GM23338 (cell line): Measurements from ENCODE around the gene MINDY4. TPM values are rescaled to one million over a fixed set of nuclear protein-coding genes. Genes with fewer than 3 reads are reported as not detected.

Source experiments
- ATAC-seq: fragments of 200-7000 bp; cut with Tn5 transposase; 3 replicates; pipeline ENCODE4 v1.9.1; 2020
- DNase-seq: peaks from one replicate; pipeline ENCODE4 v3.0.0-alpha.2; 2015; ENCODE audit warnings: low spot score
- H2AFZ ChIP-seq: fragments of 200-600 bp; sonication (generic); 2 replicates; pipeline ENCODE4 v1.8.0; 2016; ENCODE audit warnings: antibody characterized with exemption, mild to moderate bottlenecking, moderate library complexity
- H3F3A ChIP-seq: fragments of 200-600 bp; sonication (generic); replicated peaks from 2 replicates; pipeline ENCODE4 v1.8.0; 2017; ENCODE audit warnings: antibody characterized with exemption, mixed run types, low read depth
- H3K27ac ChIP-seq: fragments of 200-600 bp; sonication (generic); 2 replicates; pipeline ENCODE4 v1.6.1; 2016; ENCODE audit warnings: low read depth
- H3K27me3 ChIP-seq: fragments of 200-600 bp; sonication (generic); 2 replicates; pipeline ENCODE4 v1.8.0; 2016; ENCODE audit warnings: mild to moderate bottlenecking, mixed run types, moderate library complexity; ENCODE audit not compliant: insufficient read depth
- H3K36me3 ChIP-seq: fragments of 200-600 bp; sonication (generic); 2 replicates; pipeline ENCODE4 v1.8.0; 2016; ENCODE audit warnings: mild to moderate bottlenecking; ENCODE audit not compliant: insufficient read depth
- H3K4me1 ChIP-seq: fragments of 200-600 bp; sonication (generic); 2 replicates; pipeline ENCODE4 v1.8.0; 2016; ENCODE audit warnings: mild to moderate bottlenecking, moderate library complexity; ENCODE audit not compliant: insufficient read depth
- H3K4me2 ChIP-seq: fragments of 200-600 bp; sonication (generic); 2 replicates; pipeline ENCODE4 v1.7.1; 2017; ENCODE audit warnings: mixed run types
- H3K4me3 ChIP-seq: fragments of 200-600 bp; sonication (generic); 2 replicates; pipeline ENCODE4 v1.6.1; 2016; ENCODE audit warnings: mixed run types
- H3K79me2 ChIP-seq: fragments of 200-600 bp; sonication (generic); replicated peaks from 2 replicates; pipeline ENCODE4 v1.8.0; 2017; ENCODE audit warnings: mild to moderate bottlenecking; ENCODE audit not compliant: insufficient read depth
- H3K9me2 ChIP-seq: fragments of 200-600 bp; sonication (generic); 2 replicates; pipeline ENCODE4 v1.8.0; 2017; ENCODE audit not compliant: insufficient read depth
- H4K20me1 ChIP-seq: fragments of 200-600 bp; sonication (generic); replicated peaks from 2 replicates; pipeline ENCODE4 v1.8.0; 2017; ENCODE audit warnings: mild to moderate bottlenecking; ENCODE audit not compliant: insufficient read depth
- H3K27ac Mint-ChIP-seq: 2 replicates; pipeline ENCODE4 v1.8.0; 2020; ENCODE audit warnings: inconsistent platforms, mild to moderate bottlenecking, moderate library complexity, mixed read lengths
- H3K27me3 Mint-ChIP-seq: 3 replicates; pipeline ENCODE4 v1.8.0; 2022; ENCODE audit warnings: low read depth, mild to moderate bottlenecking, moderate library complexity, mixed read lengths, inconsistent platforms; ENCODE audit not compliant: insufficient read depth, poor library complexity
- H3K36me3 Mint-ChIP-seq: 3 replicates; pipeline ENCODE4 v1.8.0; 2021; ENCODE audit warnings: low read depth, mild to moderate bottlenecking, inconsistent platforms, moderate library complexity, mixed read lengths
- H3K4me1 Mint-ChIP-seq: 3 replicates; pipeline ENCODE4 v1.8.0; 2020; ENCODE audit warnings: mild to moderate bottlenecking, inconsistent platforms, mixed read lengths
- H3K4me3 Mint-ChIP-seq: 3 replicates; pipeline ENCODE4 v1.8.0; 2021; ENCODE audit warnings: moderate library complexity, mild to moderate bottlenecking, inconsistent platforms, mixed read lengths
- H3K9me3 Mint-ChIP-seq: 3 replicates; pipeline ENCODE4 v1.8.0; 2020; ENCODE audit warnings: moderate library complexity, mild to moderate bottlenecking, inconsistent platforms, mixed read lengths
- CREB1 ChIP-seq: fragments of 250-450 bp; sonication (Bioruptor Pico); IDR thresholded peaks from 2 replicates; pipeline ENCODE4 v1.5.0; 2020; ENCODE audit warnings: low read depth, mild to moderate bottlenecking, moderate library complexity
- CTCF ChIP-seq, 2 experiments: fragments of 200-600 bp in 1 of 2; sonication (generic) in 1 of 2; conservative IDR thresholded peaks; 2 replicates each; pipeline versions ENCODE4 v1.5.1 to v1.6.1; 2016 to 2017; ENCODE audit warnings: antibody characterized with exemption in 2 of 2, low read depth in 2 of 2, mild to moderate bottlenecking in 2 of 2, moderate library complexity in 1 of 2
- ETS1 ChIP-seq: IDR thresholded peaks from 2 replicates; pipeline ENCODE4 v1.6.1; 2016; ENCODE audit warnings: antibody characterized with exemption
- EZH2 ChIP-seq: fragments of 200-600 bp; sonication (generic); IDR thresholded peaks from one replicate; pipeline ENCODE4 v1.8.0; 2017; ENCODE audit warnings: antibody characterized with exemption, mild to moderate bottlenecking, low read depth; ENCODE audit not compliant: unreplicated experiment
- EZH2phosphoT487 ChIP-seq: fragments of 200-600 bp; sonication (generic); IDR thresholded peaks from one replicate; pipeline ENCODE4 v1.8.1; 2018; ENCODE audit warnings: antibody characterized with exemption; ENCODE audit not compliant: unreplicated experiment
- JUNB ChIP-seq: IDR thresholded peaks from one replicate; pipeline ENCODE4 v1.6.1; 2016; ENCODE audit warnings: antibody characterized with exemption; ENCODE audit not compliant: unreplicated experiment
- NANOG ChIP-seq: IDR thresholded peaks from 2 replicates; pipeline ENCODE4 v1.6.1; 2016; ENCODE audit warnings: antibody characterized with exemption, borderline replicate concordance
- POLR2AphosphoS5 ChIP-seq: IDR thresholded peaks from 2 replicates; pipeline ENCODE4 v1.6.1; 2016; ENCODE audit warnings: antibody characterized with exemption, low read depth
- REST ChIP-seq: IDR thresholded peaks from one replicate; pipeline ENCODE4 v1.6.1; 2018; ENCODE audit warnings: antibody characterized with exemption; ENCODE audit not compliant: unreplicated experiment
- STAT1 ChIP-seq: IDR thresholded peaks from one replicate; pipeline ENCODE4 v1.6.1; 2016; ENCODE audit warnings: antibody characterized with exemption; ENCODE audit not compliant: unreplicated experiment
- ZNF114 ChIP-seq: fragments of 250-450 bp; sonication (Bioruptor Pico); IDR thresholded peaks from 2 replicates; pipeline ENCODE4 v1.5.0; 2020; ENCODE audit warnings: mild to moderate bottlenecking, moderate library complexity
- ZNF331 ChIP-seq: fragments of 250-450 bp; sonication (Bioruptor Pico); IDR thresholded peaks from 2 replicates; pipeline ENCODE4 v1.5.0; 2020; ENCODE audit warnings: low read depth, mild to moderate bottlenecking, moderate library complexity
- ZNF462 ChIP-seq: fragments of 250-450 bp; sonication (Bioruptor Pico); IDR thresholded peaks from 2 replicates; pipeline ENCODE4 v1.5.0; 2020; ENCODE audit warnings: mild to moderate bottlenecking, moderate library complexity
- polyA plus RNA-seq: library from polyadenylated mRNA; unstranded; fragments of >200 nt; fragmentation: Nextera tagmentation; extraction: Ambion mirVana; gene quantifications from 2 replicates; pipeline ENCODE4 v1.2.1, GENCODE V29; 2016
- total RNA-seq: library from RNA; depleted of rRNA; stranded (reverse); fragments of >200 nt; shearing (Covaris generic); gene quantifications from 2 replicates; pipeline ENCODE4 v1.2.3, GENCODE V29; 2014

The MINDY4 gene
- total and polyA plus RNA-seq, 2 experiments from 2014 or later, result 1.7 to 4.4 TPM

GRCh38 chr7:30859202-30859939 is 88.2 kb downstream of the MINDY4 start:
- no peaks in the 10 kb centered on the region for H3K79me2 ChIP-seq
- no peak overlapping the region for H3K4me3 Mint-ChIP-seq
- no peak for TF ChIP-seq EZH2phosphoT487
- no peak for TF ChIP-seq ZNF331
- TF ChIP-seq EZH2, result no peak
- TF ChIP-seq REST, result no peak
- no peak for TF ChIP-seq ZNF114
- no peak for TF ChIP-seq JUNB
- TF ChIP-seq NANOG, result no peak
- no peak for TF ChIP-seq ZNF462 (CRISPR knock-in tag)
- no peak for TF ChIP-seq CREB1 (CRISPR knock-in tag)
- no peak for TF ChIP-seq CTCF (conservative IDR thresholded peaks at IDR 0.05; ENCODE audit: low read depth in 2 of 2)
- no peak for TF ChIP-seq POLR2AphosphoS5
- no peak for TF ChIP-seq STAT1
- TF ChIP-seq ETS1, result no peak
- H3K27ac Mint-ChIP-seq, result no peak overlapping the region
- H3K27me3 ChIP-seq, result no peaks in the 10 kb centered on the region
- no peaks in the 10 kb centered on the region for H4K20me1 ChIP-seq
- H3K27ac ChIP-seq, result no peak overlapping the region
- no peaks in the 10 kb centered on the region for H3F3A ChIP-seq
- peaks cover 6% of the 10 kb centered on the region for H3K27me3 Mint-ChIP-seq
- no peaks in the 10 kb centered on the region for H3K36me3 ChIP-seq
- no peaks in the 10 kb centered on the region for H3K4me1 Mint-ChIP-seq
- no peaks in the 10 kb centered on the region for H3K9me3 Mint-ChIP-seq
- H2AFZ ChIP-seq, result no peak overlapping the region
- DNase-seq (no peak), ATAC-seq (no peak)
- no peaks in the 10 kb centered on the region for H3K9me2 ChIP-seq
- H3K4me1 ChIP-seq, result no peaks in the 10 kb centered on the region
- H3K4me3 ChIP-seq, result no peak overlapping the region
- no peak overlapping the region for H3K4me2 ChIP-seq
- no peaks in the 10 kb centered on the region; the same call in 2 of the 3 replicates for H3K36me3 Mint-ChIP-seq
